IPS DF 6.9 (cell line): ENCODE results near the gene MAD2L1.
"Not testable (repeated sequence)": the region's sequence is repeated elsewhere in the genome, so short reads cannot be mapped to it uniquely, and the experiment has no call there.

Experiments used
- DNase-seq: peaks from one replicate; pipeline ENCODE4 v3.0.0-alpha.2; 2013; ENCODE audit warnings: low read depth, low spot score
- H3K27ac ChIP-seq: one replicate; pipeline ENCODE4 v1.5.1; 2013; ENCODE audit warnings: low read length, control low read depth
- H3K27me3 ChIP-seq: 2 replicates; pipeline ENCODE4 v1.6.1; 2013; ENCODE audit warnings: mild to moderate bottlenecking, low read length; ENCODE audit not compliant: control insufficient read depth, insufficient read depth
- H3K36me3 ChIP-seq: 2 replicates; pipeline ENCODE4 v1.6.1; 2013; ENCODE audit warnings: low read length; ENCODE audit not compliant: control insufficient read depth, insufficient read depth
- H3K4me1 ChIP-seq: 2 replicates; pipeline ENCODE4 v1.6.1; 2013; ENCODE audit warnings: low read length; ENCODE audit not compliant: control insufficient read depth, insufficient read depth
- H3K4me3 ChIP-seq: 2 replicates; pipeline ENCODE4 v1.5.1; 2013; ENCODE audit warnings: mild to moderate bottlenecking, low read length
- H3K9me3 ChIP-seq: 2 replicates; pipeline ENCODE4 v1.6.1; 2013; ENCODE audit warnings: low read length, inconsistent platforms; ENCODE audit not compliant: control insufficient read depth, insufficient read depth
- whole genome bisulfite sequencing: extraction: QIAGEN DNeasy Blood & Tissue Kit; methylation state at CpG from one replicate; pipeline ENCODE4 v1.1.7; 2013; ENCODE audit warnings: mixed read lengths, missing lambda C conversion rate; ENCODE audit not compliant: insufficient read length, insufficient coverage; 5-methylcytosine and 5-hydroxymethylcytosine counted together

Gene MAD2L1

DNA sequence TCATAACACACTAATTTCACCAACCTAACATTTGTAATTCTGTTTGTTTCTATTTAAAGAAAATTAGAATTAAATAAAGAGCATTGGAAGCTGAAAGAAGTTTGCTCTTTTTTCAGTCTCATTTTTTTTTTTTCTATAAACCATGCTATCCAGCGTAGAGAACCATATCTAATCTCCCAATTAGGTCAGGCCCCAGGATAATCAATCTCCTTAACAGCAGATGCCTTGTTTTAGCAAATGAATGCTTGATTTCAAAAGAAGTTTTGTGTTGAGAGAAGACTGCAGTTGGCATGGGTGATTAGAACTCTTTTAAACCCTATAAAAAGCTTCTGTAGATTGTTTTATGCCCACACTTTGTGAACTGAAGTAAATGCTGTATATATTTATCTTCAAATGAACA, 15.6 kb upstream of the MAD2L1 start:
- no peaks in the 10 kb centered on the region for H3K27me3 ChIP-seq
- no peaks in the 10 kb centered on the region for H3K36me3 ChIP-seq
- no peak overlapping the region for H3K4me3 ChIP-seq
- no peaks in the 10 kb centered on the region for H3K9me3 ChIP-seq
- no peak for DNase-seq
- H3K27ac ChIP-seq, result no peak overlapping the region
- no CpG with 5 or more reads among the region's 1 CpG for WGBS
- H3K4me1 ChIP-seq, result no peaks in the 10 kb centered on the region; the same call in 1 of the 2 replicates

DNA sequence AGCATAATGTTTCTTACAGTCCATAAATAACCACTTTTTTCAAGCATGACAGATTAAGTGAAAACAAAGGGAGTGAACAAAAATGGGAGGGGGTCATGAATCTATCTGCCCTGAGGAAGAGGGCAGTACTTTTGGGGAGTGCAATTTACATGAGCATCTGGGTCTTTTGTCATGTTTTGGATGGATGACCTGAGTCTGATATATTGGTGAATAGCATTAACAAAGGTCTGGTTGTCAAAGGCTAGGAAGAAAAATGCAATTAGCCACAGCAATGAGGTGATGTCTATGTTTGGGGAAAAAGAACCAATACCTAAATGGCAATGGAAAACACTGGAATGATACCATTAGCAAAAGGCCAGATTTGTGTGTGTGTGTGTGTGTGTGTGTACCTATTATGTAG, 15.1 kb upstream of the MAD2L1 start:
- Histone ChIP-seq H3K4me1 (no peaks in the 10 kb centered on the region; the same call in 1 of the 2 replicates), H3K36me3 (no peaks in the 10 kb centered on the region), H3K9me3 (no peaks in the 10 kb centered on the region), H3K4me3 (no peak overlapping the region), H3K27ac (no peak overlapping the region), H3K27me3 (no peaks in the 10 kb centered on the region)
- DNase-seq, result no peak

DNA sequence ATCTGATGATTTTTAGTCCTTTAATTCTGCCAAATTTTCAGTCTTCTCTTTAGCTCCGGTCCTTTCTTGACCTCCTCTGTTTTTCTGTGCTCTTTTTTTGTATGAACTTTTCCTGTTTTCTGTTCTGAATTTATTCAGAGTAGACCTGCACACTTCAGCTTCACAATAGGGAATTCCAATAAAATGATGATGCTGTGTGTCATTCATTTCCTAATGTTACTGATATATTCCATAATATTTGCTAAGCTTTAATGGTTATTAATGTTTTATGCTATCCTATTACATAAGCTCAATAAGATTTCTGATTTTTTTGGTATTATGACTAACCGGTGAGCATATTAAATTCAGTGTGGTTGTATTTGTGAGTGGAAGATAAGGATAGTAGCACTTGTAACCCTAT, 13.9 kb upstream of the MAD2L1 start:
- no peaks in the 10 kb centered on the region for H3K36me3 ChIP-seq
- DNase-seq, result no peak
- H3K9me3 ChIP-seq, result no peaks in the 10 kb centered on the region
- no peak overlapping the region for H3K4me3 ChIP-seq
- H3K4me1 ChIP-seq, result no peaks in the 10 kb centered on the region; the same call in 1 of the 2 replicates
- H3K27me3 ChIP-seq, result no peaks in the 10 kb centered on the region
- WGBS, result no CpG with 5 or more reads among the region's 2 CpGs
- H3K27ac ChIP-seq, result no peak overlapping the region

DNA sequence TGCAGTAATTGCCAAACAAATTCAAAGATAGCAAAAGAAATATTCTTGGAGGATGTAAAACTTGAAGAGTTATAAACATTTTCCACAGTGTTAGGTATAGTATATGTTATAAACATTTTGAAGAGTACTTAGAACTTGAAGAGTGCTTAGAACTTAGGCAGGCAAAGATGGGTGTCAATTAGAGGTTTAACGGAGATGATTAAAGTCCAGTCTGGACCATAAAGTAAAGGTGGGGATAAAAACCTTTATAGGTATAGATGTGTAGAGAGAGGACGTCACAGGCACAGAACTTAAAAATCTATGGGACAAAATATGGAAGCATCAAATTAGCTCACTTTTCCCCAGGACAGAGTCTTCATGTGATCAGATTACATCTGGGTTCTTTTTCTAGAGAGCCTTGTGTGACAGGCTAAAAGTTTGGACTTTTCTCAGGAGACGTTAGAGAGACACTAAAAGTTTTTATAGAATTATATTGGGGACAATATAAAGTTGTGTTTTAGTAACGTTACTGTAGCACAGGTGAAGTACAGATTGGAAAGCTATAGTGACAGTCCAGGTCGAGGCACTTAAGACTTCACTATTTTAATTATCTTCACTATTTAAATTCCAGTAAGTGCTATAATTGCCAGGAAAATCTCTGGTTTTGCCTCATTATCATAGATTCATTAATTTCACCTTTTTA, 13.3 kb upstream of the MAD2L1 start:
- 100% methylated on average over 2 of the region's 5 CpGs for WGBS

DNA sequence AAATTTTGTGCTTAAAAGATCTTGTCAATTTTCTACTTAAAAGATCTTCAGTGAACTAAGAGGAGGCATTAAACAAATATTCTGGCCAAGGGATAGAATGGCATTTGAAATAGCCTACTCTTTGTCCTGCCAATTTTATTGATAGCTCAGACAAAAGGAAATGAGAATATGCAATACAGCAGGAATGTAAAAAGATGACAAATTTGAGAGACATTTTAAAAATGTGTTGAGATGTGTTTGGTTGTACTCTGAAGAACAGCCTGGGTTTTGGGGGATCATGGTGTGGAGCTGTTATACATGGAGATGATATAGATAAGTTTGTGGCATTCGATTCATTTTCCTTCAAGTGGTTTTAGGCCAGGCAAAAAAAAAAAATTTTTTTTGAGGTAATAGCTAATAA, 11.6 kb upstream of the MAD2L1 start:
- H3K27ac ChIP-seq, result no peak overlapping the region
- H3K36me3 ChIP-seq, result no peaks in the 10 kb centered on the region
- no peaks in the 10 kb centered on the region; the same call in 1 of the 2 replicates for H3K4me1 ChIP-seq
- no peaks in the 10 kb centered on the region for H3K27me3 ChIP-seq
- no peak overlapping the region for H3K4me3 ChIP-seq
- H3K9me3 ChIP-seq, result no peaks in the 10 kb centered on the region
- DNase-seq, result no peak
- no CpG with 5 or more reads among the region's 1 CpG for WGBS

More for the DNA sequence above, 13.3 kb upstream of the MAD2L1 start:
- H3K4me1 ChIP-seq, result no peaks in the 10 kb centered on the region; the same call in 1 of the 2 replicates
- H3K27me3 ChIP-seq, result no peaks in the 10 kb centered on the region
- no peaks in the 10 kb centered on the region for H3K36me3 ChIP-seq
- H3K9me3 ChIP-seq, result no peaks in the 10 kb centered on the region
- no peak for DNase-seq
- no peak overlapping the region for H3K27ac ChIP-seq
- H3K4me3 ChIP-seq, result no peak overlapping the region

DNA sequence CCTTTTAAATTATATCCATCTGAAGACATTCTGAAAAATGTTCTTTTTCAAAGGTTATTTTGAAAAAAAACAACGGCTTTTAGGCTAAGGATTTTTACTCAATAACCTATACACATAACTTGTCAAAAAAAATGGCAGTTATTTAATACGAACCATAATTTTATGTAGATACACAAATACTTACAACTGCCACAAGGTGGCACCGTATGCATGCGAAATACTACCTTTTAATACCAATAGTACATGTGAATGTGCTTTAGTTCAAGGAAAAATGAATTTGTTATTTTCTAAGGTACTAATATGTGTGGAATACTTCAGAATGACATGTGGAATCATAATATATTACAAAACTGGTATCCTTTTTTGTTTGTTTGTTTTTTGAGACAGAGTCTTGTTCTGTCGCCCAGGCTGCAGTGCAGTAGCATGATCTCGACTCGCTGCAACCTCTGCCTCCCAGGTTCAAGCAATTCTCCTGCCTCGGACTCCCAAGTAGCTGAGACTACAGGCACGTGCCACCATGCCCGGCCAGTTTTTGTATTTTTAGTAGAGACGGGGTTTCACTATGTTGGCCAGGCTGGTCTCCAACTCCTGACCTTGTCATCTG, 4.6 kb upstream of the MAD2L1 start:
- no CpG with 5 or more reads among the region's 11 CpGs for WGBS
- DNase-seq, result no peak
- Histone ChIP-seq H3K27me3 (no peaks in the 10 kb centered on the region), H3K9me3 (no peaks in the 10 kb centered on the region), H3K4me3 (no peak overlapping the region), H3K36me3 (no peaks in the 10 kb centered on the region), H3K27ac (no peak overlapping the region), H3K4me1 (peaks cover 3% of the 10 kb centered on the region; the same call in 1 of the 2 replicates)

DNA sequence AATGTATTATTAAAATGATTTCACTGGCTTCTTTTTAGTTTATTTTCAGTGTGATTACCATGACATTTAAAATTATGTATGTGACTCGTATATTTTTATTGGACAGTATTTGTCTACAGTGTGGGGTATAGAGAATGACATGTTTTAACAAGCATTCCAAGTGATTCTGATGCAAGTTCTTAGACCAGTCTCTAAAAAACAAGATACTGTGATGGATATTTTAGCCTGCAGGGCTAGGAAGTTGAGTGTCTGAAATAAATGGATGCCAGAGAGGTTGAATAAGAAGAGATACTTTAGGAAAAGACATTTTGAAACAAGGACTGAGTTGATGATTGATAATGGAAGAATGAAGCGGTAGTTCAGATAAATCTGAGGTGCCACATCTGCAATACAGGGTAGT, 3.5 kb upstream of the MAD2L1 start:
- WGBS, result 100% methylated on average over 1 of the region's 2 CpGs
- DNase-seq, result no peak
- H3K27me3 ChIP-seq, result no peaks in the 10 kb centered on the region
- no peak overlapping the region for H3K4me3 ChIP-seq
- no peaks in the 10 kb centered on the region for H3K36me3 ChIP-seq
- H3K9me3 ChIP-seq, result no peaks in the 10 kb centered on the region
- no peak overlapping the region for H3K27ac ChIP-seq
- H3K4me1 ChIP-seq, result peaks cover 3% of the 10 kb centered on the region; the same call in 1 of the 2 replicates

DNA sequence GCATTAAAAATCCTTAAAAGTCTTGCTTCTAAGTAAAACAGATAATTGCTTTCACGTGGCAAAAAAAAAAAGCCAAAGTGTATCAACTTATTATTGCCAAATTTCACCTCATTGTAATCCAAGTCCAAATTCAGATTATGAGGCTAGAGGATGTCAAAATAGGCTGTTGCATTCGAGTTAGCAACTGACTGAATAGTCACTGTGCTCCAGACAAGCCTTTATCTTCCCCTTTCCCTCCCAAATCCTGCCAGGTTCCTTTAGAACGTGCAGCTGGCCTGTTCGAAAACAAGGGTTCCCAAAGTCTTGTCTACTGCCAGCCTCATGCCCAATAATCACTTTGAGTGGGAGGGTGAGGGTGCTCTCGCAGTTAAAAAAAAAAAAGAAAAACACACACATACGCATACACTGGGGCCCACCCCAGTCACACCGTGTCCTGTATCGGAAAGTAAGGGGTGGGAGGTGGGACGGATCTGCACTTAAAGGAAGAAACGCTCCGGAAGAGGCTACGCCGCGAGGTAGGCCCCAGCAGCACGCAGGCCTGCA, 603 bp downstream of the MAD2L1 start:
- H3K27ac ChIP-seq, result no peak overlapping the region
- H3K36me3 ChIP-seq, result peaks cover 7% of the 10 kb centered on the region; the same call in 1 of the 2 replicates
- peaks cover 3% of the 10 kb centered on the region; the same call in 1 of the 2 replicates for H3K4me1 ChIP-seq
- H3K9me3 ChIP-seq, result no peaks in the 10 kb centered on the region
- H3K4me3 ChIP-seq, result peak overlapping the region; percentile 78
- no CpG with 5 or more reads among the region's 15 CpGs for whole genome bisulfite sequencing
- no peaks in the 10 kb centered on the region for H3K27me3 ChIP-seq
- DNase-seq, result no peak

DNA sequence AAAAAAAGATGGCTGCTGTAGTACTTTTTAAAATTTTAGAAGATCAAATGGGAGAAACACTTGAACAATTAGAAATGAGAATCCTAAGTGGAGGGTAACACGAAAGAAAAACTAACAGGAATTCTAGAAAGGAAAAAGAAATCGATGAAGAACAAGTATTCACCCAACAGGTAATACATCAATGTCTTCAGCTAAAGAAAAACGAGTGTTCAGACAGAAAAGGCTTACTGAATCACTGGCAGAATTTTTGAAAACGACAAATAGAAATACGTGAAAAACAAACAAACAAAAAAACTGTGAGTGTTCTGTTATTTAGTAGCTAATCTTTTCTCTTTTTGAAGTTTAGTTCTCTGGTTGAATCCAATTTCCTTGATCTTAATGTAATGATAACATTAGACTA, 1.8 kb downstream of the MAD2L1 start:
- DNase-seq, result no peak
- Histone ChIP-seq H3K36me3 (peaks cover 7% of the 10 kb centered on the region; the same call in 1 of the 2 replicates), H3K4me1 (peaks cover 3% of the 10 kb centered on the region; the same call in 1 of the 2 replicates), H3K9me3 (no peaks in the 10 kb centered on the region), H3K4me3 (no peak overlapping the region), H3K27me3 (no peaks in the 10 kb centered on the region), H3K27ac (no peak overlapping the region)
- no CpG with 5 or more reads among the region's 5 CpGs for WGBS

DNA sequence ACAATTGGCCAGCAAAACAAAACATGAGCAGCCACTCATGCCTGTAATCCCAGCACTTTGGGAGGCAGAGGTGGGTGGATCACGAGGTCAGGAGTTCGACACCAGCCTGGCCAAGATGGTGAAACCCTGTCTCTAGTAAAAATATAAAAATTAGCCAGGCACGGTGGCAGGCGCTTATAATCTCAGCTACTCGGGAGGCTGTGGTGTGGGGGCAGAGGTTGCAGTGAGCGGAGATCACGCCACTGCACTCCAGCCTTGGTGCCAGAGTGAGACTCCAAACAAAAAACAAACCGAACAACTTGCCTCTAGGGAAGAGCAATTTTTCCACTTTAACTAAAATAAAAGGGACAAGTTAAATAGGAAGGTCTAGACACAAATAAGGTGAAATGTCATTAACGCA, 2.9 kb downstream of the MAD2L1 start:
- not testable (repeated sequence) for H3K4me1 ChIP-seq, H3K9me3 ChIP-seq, H3K4me3 ChIP-seq, H3K27ac ChIP-seq, DNase-seq, H3K27me3 ChIP-seq, H3K36me3 ChIP-seq
- WGBS, result no CpG with 5 or more reads among the region's 9 CpGs
